Measurements from ENCODE around the gene LCN1.
A peak's percentile ranks its signal among the peaks of the same experiment; 100 is the strongest.

The LCN1 gene

DNA sequence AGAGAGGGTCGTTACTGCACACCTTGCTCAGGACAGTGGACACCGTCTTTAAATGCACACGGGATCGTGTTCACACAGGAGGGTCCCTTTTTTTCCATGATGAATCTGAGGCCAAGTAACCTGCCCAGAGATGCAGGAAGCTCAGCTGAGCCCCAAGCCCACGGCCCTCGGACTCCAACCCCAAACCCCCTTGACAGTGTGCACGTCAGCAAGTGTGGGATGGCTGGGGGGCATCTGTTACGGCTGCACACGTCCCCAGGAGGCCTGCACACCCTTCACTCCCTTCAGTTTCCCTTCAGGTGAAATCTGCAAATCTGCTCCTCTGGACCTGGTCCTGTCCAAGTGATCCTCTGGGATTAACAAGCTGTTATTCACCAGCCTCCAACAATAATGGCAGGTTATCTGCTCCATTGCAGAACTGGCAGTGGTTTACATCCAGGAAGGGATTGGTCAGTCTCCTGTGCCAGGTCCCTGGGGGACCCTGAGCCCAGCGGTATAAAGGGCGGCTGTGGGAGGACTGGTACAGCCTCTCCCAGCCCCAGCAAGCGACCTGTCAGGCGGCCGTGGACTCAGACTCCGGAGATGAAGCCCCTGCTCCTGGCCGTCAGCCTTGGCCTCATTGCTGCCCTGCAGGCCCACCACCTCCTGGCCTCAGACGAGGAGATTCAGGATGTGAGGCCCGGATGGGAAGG is at the start of gene LCN1:
TSS of gene LCN1 (plus strand) at position 525 of the 692 bp plus-strand sequence. CDS start at position 583, 58 bp downstream.
- peak; percentile 9 for DNase-seq (ENCODE audit: low spot score)
- Histone ChIP-seq H3K4me3 (no peak within 1 kb of the TSS), H3K27ac (no peak within 1 kb of the TSS)
- TF ChIP-seq, protein P1, sequence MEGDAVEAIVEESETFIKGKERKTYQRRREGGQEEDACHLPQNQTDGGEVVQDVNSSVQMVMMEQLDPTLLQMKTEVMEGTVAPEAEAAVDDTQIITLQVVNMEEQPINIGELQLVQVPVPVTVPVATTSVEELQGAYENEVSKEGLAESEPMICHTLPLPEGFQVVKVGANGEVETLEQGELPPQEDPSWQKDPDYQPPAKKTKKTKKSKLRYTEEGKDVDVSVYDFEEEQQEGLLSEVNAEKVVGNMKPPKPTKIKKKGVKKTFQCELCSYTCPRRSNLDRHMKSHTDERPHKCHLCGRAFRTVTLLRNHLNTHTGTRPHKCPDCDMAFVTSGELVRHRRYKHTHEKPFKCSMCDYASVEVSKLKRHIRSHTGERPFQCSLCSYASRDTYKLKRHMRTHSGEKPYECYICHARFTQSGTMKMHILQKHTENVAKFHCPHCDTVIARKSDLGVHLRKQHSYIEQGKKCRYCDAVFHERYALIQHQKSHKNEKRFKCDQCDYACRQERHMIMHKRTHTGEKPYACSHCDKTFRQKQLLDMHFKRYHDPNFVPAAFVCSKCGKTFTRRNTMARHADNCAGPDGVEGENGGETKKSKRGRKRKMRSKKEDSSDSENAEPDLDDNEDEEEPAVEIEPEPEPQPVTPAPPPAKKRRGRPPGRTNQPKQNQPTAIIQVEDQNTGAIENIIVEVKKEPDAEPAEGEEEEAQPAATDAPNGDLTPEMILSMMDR (IDR thresholded peaks at IDR 0.05), result no peak

GRCh38 chr9:135471791-135472640 is 49.2 kb upstream of the LCN1 start:
- TF ChIP-seq, protein P1 (IDR thresholded peaks at IDR 0.05), result no peak
- H3K27ac ChIP-seq, result no peak overlapping the region
- DNase-seq (ENCODE audit: low spot score), result no peak

DNA sequence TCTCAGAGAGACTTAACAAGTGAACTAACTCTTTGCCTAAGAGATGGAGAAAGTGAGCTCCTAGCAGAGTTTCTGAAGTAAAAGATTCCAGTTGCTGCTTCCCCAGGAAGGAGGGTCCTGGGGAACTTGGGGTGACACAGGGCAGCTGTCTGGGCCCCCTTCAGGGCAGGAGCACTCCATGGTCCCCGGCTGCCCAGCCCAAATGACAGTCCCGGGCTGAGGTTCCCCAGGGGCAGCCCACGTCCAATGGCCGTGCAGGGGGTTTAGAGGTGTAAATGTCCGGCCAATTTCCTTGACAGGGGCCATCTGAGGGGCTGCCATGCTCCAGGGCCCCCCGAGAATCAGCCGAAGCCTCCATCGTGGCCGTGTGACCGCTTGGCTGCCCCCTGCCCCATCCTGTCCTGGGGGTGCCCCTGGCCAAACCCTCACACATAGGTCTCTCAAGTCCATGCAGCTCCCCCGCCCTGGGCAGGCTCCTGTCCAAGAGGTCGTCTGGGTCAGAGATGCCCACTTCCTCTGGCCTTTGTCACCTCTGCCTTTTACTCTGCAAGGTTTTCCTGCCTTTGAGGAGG is 47.2 kb upstream of the LCN1 start:
- H3K27ac ChIP-seq, result no peak overlapping the region
- TF ChIP-seq, protein P1 (IDR thresholded peaks at IDR 0.05), result no peak
- no peak for DNase-seq (ENCODE audit: low spot score)

More at GRCh38 chr9:135471791-135472640, 49.2 kb upstream of the LCN1 start:
- no peak overlapping the region for H3K4me3 ChIP-seq

GRCh38 chr9:135474915-135475314 is 46.3 kb upstream of the LCN1 start:
- TF ChIP-seq, protein P1 (IDR thresholded peaks at IDR 0.05), result no peak
- no peak overlapping the region for H3K27ac ChIP-seq
- no peak for DNase-seq (ENCODE audit: low spot score)
- no peak overlapping the region for H3K4me3 ChIP-seq

More for the DNA sequence above, 47.2 kb upstream of the LCN1 start:
- H3K4me3 ChIP-seq, result no peak overlapping the region

DNA sequence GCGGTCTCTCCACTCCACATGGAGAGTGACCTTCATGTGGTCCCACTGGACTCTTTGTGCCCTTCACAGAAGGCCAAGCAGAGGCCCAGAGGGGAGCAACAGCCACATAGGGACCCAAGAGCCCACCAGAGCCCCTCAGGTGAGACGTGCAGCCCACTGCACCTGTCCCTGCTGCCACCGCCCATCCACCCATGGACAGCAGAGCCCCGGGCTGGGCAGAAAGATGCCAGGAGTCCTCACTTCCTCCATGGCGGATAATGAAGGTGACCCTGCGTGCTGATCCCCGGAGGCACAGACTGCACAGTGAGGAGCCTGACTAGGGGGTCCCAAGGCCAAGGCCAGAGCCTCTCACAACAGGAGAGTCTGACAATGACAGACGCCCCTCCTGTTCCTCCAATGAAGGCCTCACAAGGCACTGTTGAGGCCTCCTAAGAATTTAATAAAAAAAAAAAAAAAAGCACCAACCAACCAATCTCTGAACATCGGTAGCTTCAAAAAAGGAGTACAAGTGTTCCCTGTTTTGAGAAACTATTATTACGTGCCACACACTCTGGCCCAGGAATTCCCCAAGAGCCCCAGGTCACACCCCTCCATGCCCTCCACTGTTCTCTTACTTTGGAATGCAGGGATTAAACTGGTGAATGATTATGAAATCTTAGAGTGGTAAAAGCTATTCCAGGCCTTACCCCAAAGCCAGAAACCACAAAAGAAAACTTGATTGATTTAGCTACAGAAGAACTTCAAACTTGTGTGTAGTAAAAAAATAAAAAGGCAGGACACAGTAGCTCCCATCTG is 44.5 kb upstream of the LCN1 start:
- DNase-seq (ENCODE audit: low spot score), result no peak
- Histone ChIP-seq H3K4me3 (no peak overlapping the region), H3K27ac (no peak overlapping the region)
- TF ChIP-seq, protein P1 (IDR thresholded peaks at IDR 0.05), result no peak

- peak overlapping the region in 1 of 2 donors; percentile 87 for H3K27ac ChIP-seq
- TF ChIP-seq, protein P1 (IDR thresholded peaks at IDR 0.05), result no peak
- H3K4me3 ChIP-seq, result no peak overlapping the region
- no peak for DNase-seq (ENCODE audit: low spot score)
Observed at GRCh38 chr9:135478191-135478590, 43.0 kb upstream of the LCN1 start.

Measured in coronary artery (tissue), 2 donors.